GM12891 (cell line): ENCODE measurements around the gene CTSW.

Experiments
- PAX5 ChIP-seq: IDR thresholded peaks from 2 replicates; pipeline ENCODE4 v1.6.1; 2011; ENCODE audit warnings: low read length, moderate library complexity, mild to moderate bottlenecking; ENCODE audit not compliant: insufficient read depth, severe bottlenecking
- POLR2A ChIP-seq: IDR thresholded peaks from 2 replicates; pipeline ENCODE4 v1.6.1; 2011; ENCODE audit warnings: low read depth, low read length, control low read depth
- POLR2AphosphoS5 ChIP-seq: IDR thresholded peaks from 2 replicates; pipeline ENCODE4 v1.6.1; 2011; ENCODE audit warnings: low read depth, low read length, control low read depth
- SPI1 ChIP-seq: IDR thresholded peaks from 2 replicates; pipeline ENCODE4 v1.6.1; 2011; ENCODE audit warnings: low read depth, low read length, control low read depth
- TAF1 ChIP-seq: IDR thresholded peaks from 2 replicates; pipeline ENCODE4 v1.6.1; 2011; ENCODE audit warnings: low read depth, low read length, control low read depth

GRCh38 chr11:65927904-65928397 lies 48.3 kb downstream of the CTSW start:
- TF ChIP-seq TAF1 (peak; percentile 35; the same call in 1 of the 2 replicates), POLR2A (no peak), SPI1 (0 out of 2 replicates have a peak, but pooled peaks have one; percentile 3), PAX5 (no peak), POLR2AphosphoS5 (no peak)
